H1 (cell line): Measurements from ENCODE around the gene ACTL10. TPM values are rescaled to one million over a fixed set of nuclear protein-coding genes. Genes with fewer than 3 reads are reported as not detected.

ENCODE experiments used
- CTCF ChIA-PET: fragments of 300-600 bp; sonication (Branson Sonifier 250); formaldehyde crosslinking; loops from one replicate; lab custom pipeline; 2021; ENCODE audit not compliant: partially characterized antibody; lab: Charles Lee
- POLR2A ChIA-PET: fragments of 300-600 bp; sonication (Branson Sonifier 250); formaldehyde crosslinking; loops from one replicate; lab custom pipeline; 2021; ENCODE audit warnings: inconsistent platforms; ENCODE audit not compliant: partially characterized antibody; lab: Charles Lee
- DNase-seq, 2 experiments: peaks; one replicate each; pipeline versions ENCODE4 v3.0.0 to v3.0.0-alpha.2; 2010 to 2022; ENCODE audit warnings: low spot score in 2 of 2, low read depth in 1 of 2, mixed read lengths in 1 of 2
- FAIRE-seq: peaks from 2 replicates; lab custom pipeline; 2011; peaks lifted over from hg19 to GRCh38; lab: Jason Lieb, UNC
- H2AFZ ChIP-seq: 2 replicates; pipeline ENCODE4 v1.8.1; 2012; ENCODE audit warnings: low read length, inconsistent platforms
- H2AK5ac ChIP-seq: 2 replicates; pipeline ENCODE4 v1.6.1; 2013; ENCODE audit warnings: low read depth, low read length
- H2BK120ac ChIP-seq: replicated peaks from 2 replicates; pipeline ENCODE3; 2013; ENCODE audit warnings: low read depth, low read length, inconsistent platforms
- H2BK12ac ChIP-seq: 2 replicates; pipeline ENCODE4 v1.6.1; 2013; ENCODE audit warnings: low read depth, low read length
- H2BK15ac ChIP-seq: 2 replicates; pipeline ENCODE4 v1.6.1; 2013; ENCODE audit warnings: low read length
- H2BK20ac ChIP-seq: 2 replicates; pipeline ENCODE4 v1.6.1; 2013; ENCODE audit warnings: low read length
- H2BK5ac ChIP-seq: 2 replicates; pipeline ENCODE4 v1.6.1; 2013; ENCODE audit warnings: low read depth, low read length
- H3K14ac ChIP-seq: 2 replicates; pipeline ENCODE4 v1.6.1; 2013; ENCODE audit warnings: inconsistent platforms; ENCODE audit not compliant: insufficient read length
- H3K18ac ChIP-seq: 2 replicates; pipeline ENCODE4 v1.6.1; 2013; ENCODE audit warnings: low read length; ENCODE audit errors: extremely low read depth
- H3K23ac ChIP-seq: 2 replicates; pipeline ENCODE4 v1.6.1; 2013; ENCODE audit warnings: inconsistent platforms; ENCODE audit not compliant: insufficient read length
- H3K23me2 ChIP-seq: 2 replicates; pipeline ENCODE4 v1.6.1; 2013; ENCODE audit warnings: low read depth, low read length
- H3K27ac ChIP-seq: 2 replicates; pipeline ENCODE4 v1.6.1; 2011; ENCODE audit warnings: low read depth, low read length, inconsistent platforms
- H3K27me3 ChIP-seq, 4 experiments: replicated peaks in 1 of 4; 1 replicate in 1 of 4; 2 replicates in 3 of 4; pipeline versions ENCODE4 v1.6.1 to v1.8.1; 2011 to 2013; ENCODE audit warnings: low read length in 3 of 4, mild to moderate bottlenecking in 3 of 4, inconsistent platforms in 2 of 4, mixed read lengths in 2 of 4, moderate library complexity in 1 of 4; ENCODE audit not compliant: control insufficient read depth in 3 of 4, insufficient read depth in 3 of 4; ENCODE audit errors: extremely low read depth in 1 of 4
- H3K36me3 ChIP-seq, 4 experiments: 2 replicates each; pipeline versions ENCODE4 v1.6.1 to v1.8.1; 2011 to 2013; ENCODE audit warnings: mild to moderate bottlenecking in 4 of 4, low read length in 3 of 4, moderate library complexity in 2 of 4, control low read depth in 1 of 4, inconsistent platforms in 1 of 4; ENCODE audit not compliant: insufficient read depth in 4 of 4, control insufficient read depth in 2 of 4
- H3K4ac ChIP-seq: replicated peaks from 2 replicates; pipeline ENCODE3; 2013; ENCODE audit warnings: low read length, low read depth, mixed read lengths, inconsistent platforms; ENCODE audit not compliant: insufficient read length
- H3K4me1 ChIP-seq, 4 experiments: replicated peaks in 1 of 4; 1 replicate in 1 of 4; 2 replicates in 3 of 4; pipeline versions ENCODE4 v1.6.1 to v1.8.1; 2011 to 2013; ENCODE audit warnings: low read length in 3 of 4, inconsistent platforms in 2 of 4, mixed read lengths in 1 of 4; ENCODE audit not compliant: insufficient read depth in 4 of 4, control insufficient read depth in 3 of 4
- H3K4me2 ChIP-seq, 2 experiments: 2 replicates each; pipeline versions ENCODE4 v1.6.1 to v1.8.1; 2011 to 2013; ENCODE audit warnings: low read depth in 2 of 2, low read length in 2 of 2, control low read depth in 1 of 2, inconsistent platforms in 1 of 2, mild to moderate bottlenecking in 1 of 2; ENCODE audit not compliant: insufficient read depth in 1 of 2
- H3K4me3 ChIP-seq, 4 experiments: fragments of 200-600, 300-600 bp in 1 of 4; sonication (generic), shearing (Covaris generic), sonication (Bioruptor Twin) in 1 of 4; 2 replicates each; pipeline versions ENCODE4 v1.5.1 to v1.8.1; 2011 to 2016; ENCODE audit warnings: low read length in 4 of 4, low read depth in 3 of 4, control low read depth in 2 of 4, inconsistent platforms in 2 of 4, mild to moderate bottlenecking in 2 of 4, mixed read lengths in 1 of 4, moderate library complexity in 1 of 4; ENCODE audit not compliant: insufficient read depth in 2 of 4; ENCODE audit errors: extremely low read depth in 1 of 4
- H3K56ac ChIP-seq: replicated peaks from 2 replicates; pipeline ENCODE3; 2013; ENCODE audit warnings: low read depth, mild to moderate bottlenecking, mixed read lengths, low read length, inconsistent platforms; ENCODE audit not compliant: insufficient read length
- H3K79me1 ChIP-seq: 2 replicates; pipeline ENCODE4 v1.6.1; 2013; ENCODE audit warnings: low read depth, low read length, control low read depth
- H3K79me2 ChIP-seq, 2 experiments: 2 replicates each; pipeline versions ENCODE4 v1.6.1 to v1.8.1; 2012 to 2013; ENCODE audit warnings: low read length in 2 of 2, mild to moderate bottlenecking in 2 of 2, inconsistent platforms in 1 of 2; ENCODE audit not compliant: insufficient read depth in 2 of 2, control insufficient read depth in 1 of 2
- H3K9ac ChIP-seq, 4 experiments: replicated peaks in 1 of 4; 1 replicate in 1 of 4; 2 replicates in 3 of 4; pipeline versions ENCODE4 v1.6.1 to v1.8.1; 2011 to 2013; ENCODE audit warnings: low read depth in 3 of 4, low read length in 3 of 4, control low read depth in 2 of 4, mild to moderate bottlenecking in 2 of 4, moderate library complexity in 2 of 4, inconsistent platforms in 1 of 4; ENCODE audit errors: extremely low read depth in 1 of 4
- H3K9me3 ChIP-seq, 2 experiments: 2 replicates each; pipeline versions ENCODE4 v1.6.1 to v1.8.1; 2012 to 2013; ENCODE audit warnings: mild to moderate bottlenecking in 2 of 2, moderate library complexity in 2 of 2, control low read depth in 1 of 2, inconsistent platforms in 1 of 2, low read depth in 1 of 2, low read length in 1 of 2, mixed read lengths in 1 of 2; ENCODE audit not compliant: insufficient read depth in 2 of 2
- H4K20me1 ChIP-seq, 2 experiments: replicated peaks in 1 of 2; 2 replicates each; pipeline versions ENCODE3 to v1.8.1; 2011 to 2013; ENCODE audit warnings: inconsistent platforms in 2 of 2, low read length in 2 of 2, mild to moderate bottlenecking in 1 of 2; ENCODE audit not compliant: insufficient read depth in 2 of 2, control insufficient read depth in 1 of 2
- H4K5ac ChIP-seq: 2 replicates; pipeline ENCODE4 v1.6.1; 2013; ENCODE audit warnings: low read length, low read depth, mixed read lengths, inconsistent platforms; ENCODE audit not compliant: insufficient read length
- H4K8ac ChIP-seq: 2 replicates; pipeline ENCODE4 v1.8.0; 2013; ENCODE audit warnings: mild to moderate bottlenecking, moderate library complexity, low read length, inconsistent platforms; ENCODE audit not compliant: insufficient read depth; ENCODE audit errors: extremely low read depth
- H4K91ac ChIP-seq: replicated peaks from 2 replicates; pipeline ENCODE3; 2013; ENCODE audit warnings: low read length, mixed read lengths, inconsistent platforms; ENCODE audit not compliant: insufficient read length
- CHD2 ChIP-seq: IDR thresholded peaks from 2 replicates; pipeline ENCODE4 v1.6.1; 2012; ENCODE audit warnings: low read length, improper control_type of control experiment
- CREB1 ChIP-seq: IDR thresholded peaks from 2 replicates; pipeline ENCODE4 v1.6.1; 2012; ENCODE audit warnings: inconsistent platforms
- HDAC6 ChIP-seq: IDR thresholded peaks from one replicate; pipeline ENCODE4 v1.7.1; 2012; ENCODE audit warnings: low read depth, mild to moderate bottlenecking, inconsistent platforms, low read length, moderate library complexity
- POLR2A ChIP-seq, 2 experiments: IDR thresholded peaks; 1 replicate in 1 of 2; 2 replicates in 1 of 2; pipeline ENCODE4 v1.6.1; 2011; ENCODE audit warnings: low read depth in 2 of 2, low read length in 2 of 2, mild to moderate bottlenecking in 2 of 2; ENCODE audit errors: control extremely low read depth in 1 of 2
- POLR2AphosphoS5 ChIP-seq: IDR thresholded peaks from 2 replicates; pipeline ENCODE4 v1.6.1; 2011; ENCODE audit warnings: low read depth, low read length
- RXRA ChIP-seq: IDR thresholded peaks from 2 replicates; pipeline ENCODE4 v1.6.1; 2011; ENCODE audit warnings: low read depth, mild to moderate bottlenecking, low read length, moderate library complexity; ENCODE audit not compliant: insufficient read depth
- SIN3A ChIP-seq, 2 experiments: IDR thresholded peaks in 1 of 2; conservative IDR thresholded peaks in 1 of 2; 2 replicates each; pipeline ENCODE4 v1.6.1; 2011 to 2012; ENCODE audit warnings: low read length in 2 of 2, improper control_type of control experiment in 1 of 2, low read depth in 1 of 2, mild to moderate bottlenecking in 1 of 2
- SP1 ChIP-seq: IDR thresholded peaks from 2 replicates; pipeline ENCODE4 v1.6.1; 2011; ENCODE audit warnings: low read depth, low read length
- WGBS, 2 experiments: shearing (Covaris generic) in 1 of 2; methylation state at CpG; one replicate each; pipeline versions ENCODE4 v1.1.6 to v1.1.7; 2013 to 2015; ENCODE audit warnings: low lambda C conversion rate in 2 of 2, mixed read lengths in 2 of 2, inconsistent platforms in 1 of 2, low coverage in 1 of 2, missing lambda C conversion rate in 1 of 2; ENCODE audit not compliant: insufficient replicate concordance in 2 of 2, insufficient coverage in 1 of 2, insufficient read length in 1 of 2; ENCODE audit errors: extremely low coverage in 1 of 2, missing lambda C conversion rate in 1 of 2; 5-methylcytosine and 5-hydroxymethylcytosine counted together
- polyA plus RNA-seq, 7 experiments: library from polyadenylated mRNA; depleted of rRNA in 3 of 7; stranded (reverse) in 5 of 7; unstranded in 2 of 7; fragments of >200 nt in 5 of 7; fragments of 200-250 nt in 2 of 7; gene quantifications; 1 replicate in 5 of 7; 2 replicates in 1 of 7; 4 replicates in 1 of 7; pipeline versions ENCODE4 v1.2.1 to v1.2.3, GENCODE V29; 2011 to 2013; ENCODE audit warnings: missing spikeins in 2 of 7, mixed read lengths in 2 of 7
- total RNA-seq: library from RNA; stranded (reverse); fragmentation: NEBNext Ultra II Directional; extraction: Animal tissue kit (Norgen Biotek cat#: 25700); gene quantifications from 2 replicates; pipeline ENCODE4 v1.2.1, GENCODE V29; 2021

Gene ACTL10
- total and polyA plus RNA-seq, 2 of the 8 experiments (the other 6 are each of a cell fraction or from before 2014, with no cell fraction given): 0.26 TPM; not detected in 1

- H3K4me2 ChIP-seq: no peak overlapping the region
- H3K79me1 ChIP-seq: no peaks in the 10 kb centered on the region
- no peak overlapping the region for H2BK120ac ChIP-seq
- DNase-seq (no peak), FAIRE-seq (no peak)
- H4K8ac ChIP-seq: no peak overlapping the region
- H2BK12ac ChIP-seq: no peak overlapping the region
- H3K9ac ChIP-seq: no peak overlapping the region
- H3K23me2 ChIP-seq: no peaks in the 10 kb centered on the region
- H3K27ac ChIP-seq: no peak overlapping the region
- no peaks in the 10 kb centered on the region for H3K9me3 ChIP-seq
- no peak overlapping the region for H2AK5ac ChIP-seq
- peaks cover 0 to 11% (median 0%) of the 10 kb centered on the region in 4 experiments; a peak in 2 of 8 replicates for H3K36me3 ChIP-seq
- no peak overlapping the region for H3K18ac ChIP-seq
- no peak overlapping the region for H3K56ac ChIP-seq
- 87% methylated on average over 4 of the region's 4 CpGs; no CpG with 5 or more reads in 1 of the 2 experiments for WGBS, 2 experiments
- POLR2A ChIA-PET: interaction anchor here (1.2 to 4.7 kb wide), 2 partner anchors 11 to 16 kb away, joined by 5 to 63 read pairs; partner anchors contain the start of gene ACTL10
- no peak overlapping the region for H4K91ac ChIP-seq
- H3K79me2 ChIP-seq: no peaks in the 10 kb centered on the region
- H3K4me3 ChIP-seq: no peak overlapping the region
- H3K23ac ChIP-seq: no peak overlapping the region
- no peak overlapping the region for H2BK20ac ChIP-seq
- H2BK15ac ChIP-seq: no peak overlapping the region
- no peak overlapping the region for H2BK5ac ChIP-seq
- no peaks in the 10 kb centered on the region for H3K27me3 ChIP-seq
- H3K4me1 ChIP-seq: peaks cover 0 to 11% (median 1%) of the 10 kb centered on the region in 4 experiments; a peak in 4 of 7 replicates
- no peak overlapping the region for H3K4ac ChIP-seq
- no peaks in the 10 kb centered on the region for H4K20me1 ChIP-seq
- no peak overlapping the region for H2AFZ ChIP-seq
- H4K5ac ChIP-seq: no peak overlapping the region
- CTCF ChIA-PET: interaction anchor here (0.8 to 5.0 kb wide), 6 partner anchors 10 to 198 kb away, joined by 3 to 31 read pairs (median 5); partner anchors contain the start of gene ACTL10
- H3K14ac ChIP-seq: no peak overlapping the region
- TF ChIP-seq SIN3A (conservative IDR thresholded peaks at IDR 0.05 in 1 of 2, IDR thresholded peaks at IDR 0.05 in 1 of 2; ENCODE audit: low read depth in 1 of 2, low read length in 2 of 2): no peak
- TF ChIP-seq POLR2AphosphoS5: no peak
- no peak for TF ChIP-seq CREB1
- no peak for TF ChIP-seq CHD2
- TF ChIP-seq RXRA: no peak
- TF ChIP-seq SP1: no peak
- no peak for TF ChIP-seq HDAC6
- no peak for TF ChIP-seq POLR2A (IDR thresholded peaks at IDR 0.05; ENCODE audit: control extremely low read depth in 1 of 2, low read depth in 2 of 2, low read length in 2 of 2)
Measured at GRCh38 chr20:33655164-33655563, 11.6 kb upstream of the ACTL10 start.
